Measurements from ENCODE around the gene PTCH1. TPM values are rescaled to one million over a fixed set of nuclear protein-coding genes. Genes with fewer than 3 reads are reported as not detected.

PTCH1 gene
- 1 to 10 TPM; 3.5 to 7.5 (median 4.2) TPM for total RNA-seq
- polyA plus RNA-seq, result 1 to 10 TPM in 2 of 3 donors, under 1 TPM in 1; 0.81 to 7.4 (median 2.1) TPM
- long read RNA-seq, donor 1, partial matches to known transcripts, result 0 of 2 reads
- long read RNA-seq, donor 1, other reads (novel, unspliced or antisense), result 2 of 2 reads
- long read RNA-seq, donor 2, partial matches to known transcripts, result 0 of 2 reads
- long read RNA-seq, donor 2, other reads (novel, unspliced or antisense), result 2 of 2 reads

- ATAC-seq (peak; percentile 62 to 88 (median 70)), DNase-seq (peak; percentile 46 to 65)
- Histone ChIP-seq H3K4me1 (peaks cover 6% of the 10 kb centered on the region), H3K9me3 (no peaks in the 10 kb centered on the region), H3K36me3 (ENCODE audit: insufficient read depth in 1 of 2, low read depth in 1 of 2) (no peaks in the 10 kb centered on the region), H3K27me3 (ENCODE audit: insufficient read depth in 3 of 3, low read length in 2 of 3) (peaks cover 0 to 17% (median 5%) of the 10 kb centered on the region in 3 donors), H3K4me3 (peak within 1 kb of the TSS; percentile 67), H3K27ac (no peak within 1 kb of the TSS)
- no peak for TF ChIP-seq CTCF (IDR thresholded peaks at IDR 0.05)
- intact Hi-C loops (cut with DNase I), result loop anchor here in 1 of 2 donors (10.0 kb wide), 1 partner anchor 202 kb away; the partner anchor contains the start of gene FANCC
- 6 to 8% (median 8%) methylated on average over 64 of the region's 64 CpGs for WGBS, 3 donors
Observed at GRCh38 chr9:95516734-95517558, at the start of gene PTCH1. PTCH1 (minus strand) TSS chr9:95516971.

- H3K27me3 ChIP-seq (ENCODE audit: insufficient read depth in 3 of 3, low read length in 2 of 3), result peaks cover 0 to 57% (median 14%) of the 10 kb centered on the region in 3 donors
- intact Hi-C loops (cut with DNase I), result no loop called here
- H3K9me3 ChIP-seq, result no peaks in the 10 kb centered on the region
- TF ChIP-seq CTCF (IDR thresholded peaks at IDR 0.05), result no peak
- WGBS, 3 donors, result 85 to 91% (median 90%) methylated on average over 5 of the region's 5 CpGs
- ATAC-seq (no peak), DNase-seq (no peak)
- no peak overlapping the region for H3K27ac ChIP-seq
- no peaks in the 10 kb centered on the region for H3K36me3 ChIP-seq (ENCODE audit: insufficient read depth in 1 of 2, low read depth in 1 of 2)
- no peak overlapping the region for H3K4me3 ChIP-seq
- H3K4me1 ChIP-seq, result no peaks in the 10 kb centered on the region
Observed at GRCh38 chr9:95565982-95566381, 49.2 kb upstream of the PTCH1 start.

- H3K27me3 ChIP-seq (ENCODE audit: insufficient read depth in 3 of 3, low read length in 2 of 3), result peaks cover 0 to 26% (median 9%) of the 10 kb centered on the region in 3 donors
- ATAC-seq (no peak), DNase-seq (no peak)
- TF ChIP-seq CTCF (IDR thresholded peaks at IDR 0.05), result no peak
- H3K4me3 ChIP-seq, result no peak overlapping the region
- H3K36me3 ChIP-seq (ENCODE audit: insufficient read depth in 1 of 2, low read depth in 1 of 2), result no peaks in the 10 kb centered on the region
- 80 to 84% (median 84%) methylated on average over 12 of the region's 12 CpGs for WGBS, 3 donors
- no peaks in the 10 kb centered on the region for H3K9me3 ChIP-seq
- intact Hi-C loops (cut with DNase I), result no loop called here
- no peak overlapping the region for H3K27ac ChIP-seq
- no peaks in the 10 kb centered on the region for H3K4me1 ChIP-seq
Observed at GRCh38 chr9:95561913-95562312, 45.1 kb upstream of the PTCH1 start.

- Histone ChIP-seq H3K27me3 (ENCODE audit: insufficient read depth in 3 of 3, low read length in 2 of 3) (peaks cover 0 to 36% (median 8%) of the 10 kb centered on the region in 3 donors), H3K4me3 (no peak overlapping the region), H3K4me1 (no peaks in the 10 kb centered on the region), H3K9me3 (no peaks in the 10 kb centered on the region), H3K27ac (no peak overlapping the region), H3K36me3 (ENCODE audit: insufficient read depth in 1 of 2, low read depth in 1 of 2) (no peaks in the 10 kb centered on the region)
- WGBS, 3 donors, result 92 to 98% (median 97%) methylated on average over 11 of the region's 11 CpGs
- DNase-seq (no peak), ATAC-seq (no peak)
- intact Hi-C loops (cut with DNase I), result no loop called here
- no peak for TF ChIP-seq CTCF (IDR thresholded peaks at IDR 0.05)
Observed at GRCh38 chr9:95557142-95557541, 40.4 kb upstream of the PTCH1 start.
